RWPE2 (cell line): ENCODE measurements around the gene IL25.
"Not testable (repeated sequence)": the region's sequence is repeated elsewhere in the genome, so short reads cannot be mapped to it uniquely, and the experiment has no call there.

Experiments used
- ATAC-seq: fragments of 200-7000 bp; cut with Tn5 transposase; 3 replicates; pipeline ENCODE4 v1.9.1; 2021; ENCODE audit warnings: low read depth
- DNase-seq: peaks from one replicate; pipeline ENCODE4 v3.0.0-alpha.2; 2020; ENCODE audit warnings: low spot score
- H3K27ac ChIP-seq: fragments of 450-650 bp; 2 replicates; pipeline ENCODE4 v1.5.1; 2017; ENCODE audit warnings: mild to moderate bottlenecking; ENCODE audit not compliant: poor library complexity, severe bottlenecking
- H3K27me3 ChIP-seq: fragments of 250-450 bp; sonication (Bioruptor Pico); 2 replicates; pipeline ENCODE4 v1.5.1; 2021; ENCODE audit warnings: mild to moderate bottlenecking, moderate library complexity; ENCODE audit not compliant: insufficient read depth, poor library complexity, severe bottlenecking
- H3K36me3 ChIP-seq: fragments of 250-450 bp; sonication (Bioruptor Pico); 2 replicates; pipeline ENCODE4 v1.5.1; 2020; ENCODE audit warnings: low read depth, mild to moderate bottlenecking, moderate library complexity
- H3K4me1 ChIP-seq: fragments of 250-450 bp; sonication (Bioruptor Pico); 2 replicates; pipeline ENCODE4 v1.5.1; 2021; ENCODE audit warnings: mild to moderate bottlenecking, moderate library complexity; ENCODE audit not compliant: insufficient read depth, poor library complexity, severe bottlenecking
- H3K4me3 ChIP-seq: fragments of 250-450 bp; sonication (Bioruptor Pico); 2 replicates; pipeline ENCODE4 v1.5.1; 2021; ENCODE audit warnings: mild to moderate bottlenecking, moderate library complexity; ENCODE audit not compliant: severe bottlenecking
- H3K9me3 ChIP-seq: fragments of 250-450 bp; sonication (Bioruptor Pico); 2 replicates; pipeline ENCODE4 v1.5.1; 2021; ENCODE audit warnings: mild to moderate bottlenecking, moderate library complexity; ENCODE audit not compliant: severe bottlenecking
- TF ChIP-seq, protein P1 (sequence below): fragments of 450-650 bp; IDR thresholded peaks from one replicate; pipeline ENCODE4 v1.5.1; 2017; ENCODE audit warnings: mild to moderate bottlenecking, moderate library complexity; ENCODE audit not compliant: poor library complexity, severe bottlenecking

The IL25 gene

DNA sequence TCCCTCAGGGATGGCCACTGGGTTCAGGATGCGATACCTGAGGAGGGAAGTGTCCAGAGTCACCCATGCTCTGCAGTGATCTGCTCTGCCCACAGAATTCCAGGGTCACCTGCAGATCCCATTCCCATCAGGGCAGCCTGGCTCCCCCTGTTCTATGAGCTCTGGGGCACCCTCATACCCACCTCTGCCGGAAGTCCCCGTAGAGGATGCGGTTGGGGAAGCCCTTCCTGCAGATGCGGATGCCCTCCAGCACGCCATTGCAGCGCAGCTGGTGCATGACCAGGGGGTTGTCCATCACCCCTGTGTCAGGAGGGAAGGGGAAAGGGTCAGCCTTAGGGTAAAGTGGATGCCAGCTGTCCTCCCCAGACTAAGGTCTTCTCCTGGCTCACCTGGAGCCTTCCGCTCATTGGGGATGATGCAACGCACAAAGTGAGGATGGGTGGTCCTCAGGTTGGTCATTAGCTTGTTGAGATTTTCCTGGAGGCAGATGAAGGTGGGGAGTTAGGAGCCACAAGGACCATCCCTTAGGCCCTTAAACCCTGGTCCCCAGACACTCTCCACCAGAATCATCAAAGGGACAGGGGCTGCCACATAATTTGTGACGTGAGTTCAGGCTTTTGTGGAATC, 24.3 kb downstream of the IL25 start:
- TF ChIP-seq, protein P1, sequence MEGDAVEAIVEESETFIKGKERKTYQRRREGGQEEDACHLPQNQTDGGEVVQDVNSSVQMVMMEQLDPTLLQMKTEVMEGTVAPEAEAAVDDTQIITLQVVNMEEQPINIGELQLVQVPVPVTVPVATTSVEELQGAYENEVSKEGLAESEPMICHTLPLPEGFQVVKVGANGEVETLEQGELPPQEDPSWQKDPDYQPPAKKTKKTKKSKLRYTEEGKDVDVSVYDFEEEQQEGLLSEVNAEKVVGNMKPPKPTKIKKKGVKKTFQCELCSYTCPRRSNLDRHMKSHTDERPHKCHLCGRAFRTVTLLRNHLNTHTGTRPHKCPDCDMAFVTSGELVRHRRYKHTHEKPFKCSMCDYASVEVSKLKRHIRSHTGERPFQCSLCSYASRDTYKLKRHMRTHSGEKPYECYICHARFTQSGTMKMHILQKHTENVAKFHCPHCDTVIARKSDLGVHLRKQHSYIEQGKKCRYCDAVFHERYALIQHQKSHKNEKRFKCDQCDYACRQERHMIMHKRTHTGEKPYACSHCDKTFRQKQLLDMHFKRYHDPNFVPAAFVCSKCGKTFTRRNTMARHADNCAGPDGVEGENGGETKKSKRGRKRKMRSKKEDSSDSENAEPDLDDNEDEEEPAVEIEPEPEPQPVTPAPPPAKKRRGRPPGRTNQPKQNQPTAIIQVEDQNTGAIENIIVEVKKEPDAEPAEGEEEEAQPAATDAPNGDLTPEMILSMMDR: no peak
- ATAC-seq (no peak), DNase-seq (no peak)
- Histone ChIP-seq H3K9me3 (no peaks in the 10 kb centered on the region), H3K27ac (no peak overlapping the region), H3K27me3 (peaks cover 3% of the 10 kb centered on the region), H3K4me1 (no peaks in the 10 kb centered on the region), H3K4me3 (no peak overlapping the region), H3K36me3 (no peaks in the 10 kb centered on the region)

DNA sequence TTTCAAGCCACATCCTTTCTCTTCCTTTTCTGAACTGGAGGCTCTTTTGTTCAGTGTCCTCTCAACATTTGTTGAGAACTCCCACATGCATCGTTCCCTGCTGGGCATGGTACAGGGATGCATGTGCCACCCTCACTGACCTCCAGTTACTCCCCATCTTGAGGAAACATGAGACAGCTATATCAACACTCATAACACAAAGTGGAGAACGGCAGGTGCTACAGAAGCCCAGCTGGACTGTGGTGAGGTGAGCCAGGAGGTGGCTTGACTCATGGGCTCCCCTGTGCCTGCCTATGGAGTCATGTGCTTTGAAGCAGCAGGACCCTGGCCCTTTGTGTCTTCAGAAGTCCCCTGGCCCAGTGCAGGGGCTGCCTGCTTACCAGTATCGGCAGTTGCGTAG, 25.7 kb downstream of the IL25 start:
- Histone ChIP-seq H3K9me3 (no peaks in the 10 kb centered on the region), H3K27ac (no peak overlapping the region), H3K36me3 (no peaks in the 10 kb centered on the region), H3K4me1 (no peaks in the 10 kb centered on the region), H3K4me3 (no peak overlapping the region), H3K27me3 (peaks cover 3% of the 10 kb centered on the region)
- TF ChIP-seq, protein P1: no peak
- no peak for ATAC-seq
- no peak for DNase-seq

DNA sequence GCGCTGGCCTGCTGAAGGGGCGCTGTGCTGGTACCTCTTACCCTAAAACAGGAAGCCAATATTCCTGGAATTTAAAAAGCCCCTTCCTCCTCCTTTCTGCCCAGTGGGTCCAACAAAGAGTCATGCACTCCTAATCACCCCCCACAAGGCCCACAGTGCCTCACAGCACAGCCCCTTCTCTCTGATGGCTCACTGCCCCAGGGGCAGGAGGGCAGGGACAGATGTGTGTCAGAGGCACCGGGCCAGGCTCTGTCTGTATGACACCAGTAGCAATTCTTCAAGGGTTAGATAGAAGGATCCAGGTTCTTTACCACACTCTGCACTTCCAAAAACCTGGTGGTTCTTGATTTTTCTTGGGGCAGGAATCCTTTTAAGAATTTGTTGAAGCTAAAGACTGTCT, 26.5 kb downstream of the IL25 start:
- DNase-seq (no peak), ATAC-seq (no peak)
- no peak overlapping the region for H3K27ac ChIP-seq
- H3K9me3 ChIP-seq: no peaks in the 10 kb centered on the region
- H3K4me1 ChIP-seq: no peaks in the 10 kb centered on the region
- TF ChIP-seq, protein P1: no peak
- peaks cover 3% of the 10 kb centered on the region for H3K27me3 ChIP-seq
- H3K36me3 ChIP-seq: no peaks in the 10 kb centered on the region
- H3K4me3 ChIP-seq: no peak overlapping the region

DNA sequence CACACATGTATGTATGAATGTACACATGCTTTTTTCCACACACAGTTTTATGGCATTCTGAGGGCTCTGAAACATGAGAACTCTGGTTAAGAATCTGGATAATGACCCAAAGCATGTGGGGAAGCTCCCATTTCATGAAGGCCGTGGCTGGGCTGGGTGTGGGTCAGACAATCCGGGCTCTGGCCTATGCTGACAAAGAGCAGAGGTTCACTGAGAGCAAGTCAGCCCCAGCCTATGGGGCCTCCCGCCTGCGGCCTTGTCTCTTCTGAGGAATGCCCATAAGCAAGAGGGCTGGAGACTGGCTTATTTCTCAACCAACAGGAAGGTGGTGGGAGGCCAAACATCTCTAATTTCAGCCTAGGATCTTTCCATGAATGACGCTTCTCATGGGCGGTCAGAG, 27.0 kb downstream of the IL25 start:
- ATAC-seq: no peak
- no peaks in the 10 kb centered on the region for H3K27me3 ChIP-seq

DNA sequence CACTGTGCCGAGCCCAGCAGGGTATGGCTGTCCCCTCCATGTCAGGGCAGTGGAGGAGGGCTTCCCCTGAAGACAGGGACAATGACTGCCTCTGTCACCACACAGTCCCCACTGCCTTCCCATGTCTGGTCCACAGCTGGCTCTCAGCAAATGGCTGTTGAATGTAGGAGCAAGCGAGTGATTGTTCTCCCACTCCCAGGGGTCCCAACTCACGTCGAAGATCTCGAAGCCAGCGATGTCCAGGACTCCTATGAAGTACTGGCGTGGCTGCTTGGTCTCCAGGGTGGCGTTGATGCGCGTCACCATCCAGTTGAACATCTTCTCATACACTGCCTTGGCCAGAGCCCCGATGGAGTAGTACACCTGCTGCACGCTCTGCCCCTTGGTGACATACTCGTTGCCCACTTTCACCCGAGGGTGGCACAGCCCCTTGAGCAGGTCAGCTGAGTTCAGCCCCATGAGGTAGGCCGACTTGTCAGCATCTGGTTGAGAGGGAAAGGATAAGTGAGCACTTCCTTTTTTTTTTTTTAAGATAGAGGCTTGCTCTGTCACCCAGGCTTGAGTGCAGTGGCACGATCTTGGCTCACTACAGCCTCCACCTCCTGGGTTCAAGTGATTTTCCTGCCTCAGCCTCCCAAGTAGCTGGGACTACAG, 28.0 kb downstream of the IL25 start:
- H3K27ac ChIP-seq, DNase-seq, H3K4me1 ChIP-seq, H3K36me3 ChIP-seq, H3K27me3 ChIP-seq, ATAC-seq, H3K4me3 ChIP-seq, H3K9me3 ChIP-seq: not testable (repeated sequence)

More for the DNA sequence above, 27.0 kb downstream of the IL25 start:
- TF ChIP-seq, protein P1: no peak
- H3K36me3 ChIP-seq: no peaks in the 10 kb centered on the region
- no peaks in the 10 kb centered on the region for H3K4me1 ChIP-seq
- no peaks in the 10 kb centered on the region for H3K9me3 ChIP-seq
- no peak overlapping the region for H3K27ac ChIP-seq
- no peak overlapping the region for H3K4me3 ChIP-seq
- DNase-seq: no peak
